AG04449 (cell line): ENCODE data around the gene ANKAR.
"Not testable (repeated sequence)": the region's sequence is repeated elsewhere in the genome, so short reads cannot be mapped to it uniquely, and the experiment has no call there.

ENCODE experiments used
- CTCF ChIA-PET: fragments of 350-600 bp; formaldehyde crosslinking; extraction: SDS; loops from one replicate; lab custom pipeline; 2021; ENCODE audit warnings: antibody characterized with exemption; lab: Yijun Ruan, JAX
- POLR2A ChIA-PET: fragments of 400-600, 350-600 bp; formaldehyde crosslinking; extraction: SDS; loops from one replicate; lab custom pipeline; 2020; ENCODE audit warnings: antibody characterized with exemption, inconsistent platforms; lab: Yijun Ruan, JAX
- DNase-seq: peaks from one replicate; pipeline ENCODE4 v3.0.0-alpha.2; 2010; ENCODE audit warnings: low read depth, low spot score
- H3K4me3 ChIP-seq: 2 replicates; pipeline ENCODE4 v1.5.1; 2011; ENCODE audit warnings: low read depth, mild to moderate bottlenecking, control low read depth, low read length
- CTCF ChIP-seq: IDR thresholded peaks from one replicate; pipeline ENCODE4 v1.5.1; 2011; ENCODE audit warnings: mild to moderate bottlenecking, moderate library complexity, low read length, control low read depth, inconsistent platforms; ENCODE audit not compliant: insufficient read depth; ENCODE audit errors: missing control alignments

The ANKAR gene

GRCh38 chr2:189696223-189696622 is 21.8 kb downstream of the ANKAR start:
- no peak for DNase-seq
- ChIA-PET CTCF (interaction anchor here (0.9 to 7.9 kb wide), 10 partner anchors 8 to 37 kb away, joined by 3 to 118 read pairs (median 6); partner anchors contain the start of genes ANKAR and ASNSD1), POLR2A (no interaction called here)
- no peak overlapping the region for H3K4me3 ChIP-seq
- TF ChIP-seq CTCF = no peak

- POLR2A ChIA-PET = no interaction called here
- peak; percentile 11 for TF ChIP-seq CTCF
These were observed 23.8 kb downstream of the ANKAR start for GRCh38 chr2:189698020-189698887.

GRCh38 chr2:189700681-189701080 is 26.2 kb downstream of the ANKAR start:
- POLR2A ChIA-PET = no interaction called here
- H3K4me3 ChIP-seq = no peak overlapping the region
- CTCF ChIA-PET = interaction anchor here (1.3 to 5.3 kb wide), 4 partner anchors 10 to 41 kb away, joined by 3 to 122 read pairs (median 6); partner anchors contain the start of genes ANKAR and ASNSD1
- TF ChIP-seq CTCF = no peak
- DNase-seq = no peak

More at GRCh38 chr2:189698020-189698887, 23.8 kb downstream of the ANKAR start:
- CTCF ChIA-PET = interaction anchor here (0.7 to 5.3 kb wide), 17 partner anchors 9 to 63 kb away, joined by 3 to 122 read pairs (median 5); partner anchors contain the start of genes ANKAR and ASNSD1
- DNase-seq = no peak
- no peak overlapping the region for H3K4me3 ChIP-seq

GRCh38 chr2:189702071-189702470 is 27.6 kb downstream of the ANKAR start:
- ChIA-PET POLR2A (no interaction called here), CTCF (interaction anchor here (1.1 to 5.3 kb wide), 5 partner anchors 9 to 42 kb away, joined by 3 to 122 read pairs (median 4); partner anchors contain the start of genes ANKAR and ASNSD1)
- H3K4me3 ChIP-seq = no peak overlapping the region
- DNase-seq = no peak
- no peak for TF ChIP-seq CTCF

GRCh38 chr2:189709501-189710221 is 35.2 kb downstream of the ANKAR start:
- ChIA-PET CTCF (interaction anchor here (0.7 to 2.5 kb wide), 2 partner anchors 8 to 11 kb away, joined by 3 to 7 read pairs; no protein-coding TSS in a partner anchor), POLR2A (no interaction called here)
- no peak for DNase-seq
- H3K4me3 ChIP-seq = no peak overlapping the region
- no peak for TF ChIP-seq CTCF

- DNase-seq, CTCF ChIA-PET, H3K4me3 ChIP-seq, POLR2A ChIA-PET: not testable (repeated sequence)
These were observed 43.1 kb downstream of the ANKAR start for GRCh38 chr2:189717593-189717992.
